T-helper 2 cell treated with Interferon-gamma antibody and Interleukin-4, amounts not matched to agents 5 μg/mL and 100 μg/mL, for 36 hours (primary cell): Measurements from ENCODE around the gene ADAMTS2.

Experiments
- DNase-seq: peaks from one replicate; pipeline ENCODE4 v3.0.0; 2021; ENCODE audit warnings: low spot score
- H3K27ac Mint-ChIP-seq: one replicate; pipeline ENCODE4 v1.8.0; 2021; ENCODE audit warnings: mild to moderate bottlenecking, mixed read lengths
- H3K27me3 Mint-ChIP-seq: one replicate; pipeline ENCODE4 v1.8.0; 2021; ENCODE audit warnings: low read depth, mixed read lengths
- H3K36me3 Mint-ChIP-seq: one replicate; pipeline ENCODE4 v1.8.0; 2021; ENCODE audit warnings: low read depth, mixed read lengths
- H3K4me1 Mint-ChIP-seq: one replicate; pipeline ENCODE4 v1.8.0; 2021; ENCODE audit warnings: low read depth, mixed read lengths
- H3K4me3 Mint-ChIP-seq: one replicate; pipeline ENCODE4 v1.8.0; 2022; ENCODE audit warnings: mild to moderate bottlenecking, moderate library complexity, mixed read lengths
- H3K9me3 Mint-ChIP-seq: one replicate; pipeline ENCODE4 v1.8.0; 2021; ENCODE audit warnings: mixed read lengths

Gene ADAMTS2

GRCh38 chr5:179268399-179268952 is 76.8 kb downstream of the ADAMTS2 start:
- H3K4me1 Mint-ChIP-seq, result no peaks in the 10 kb centered on the region
- H3K4me3 Mint-ChIP-seq, result no peak overlapping the region
- no peak for DNase-seq
- H3K27ac Mint-ChIP-seq, result no peak overlapping the region
- H3K9me3 Mint-ChIP-seq, result no peaks in the 10 kb centered on the region
- H3K36me3 Mint-ChIP-seq, result no peaks in the 10 kb centered on the region
- no peaks in the 10 kb centered on the region for H3K27me3 Mint-ChIP-seq

- Mint-ChIP-seq H3K27ac (no peak overlapping the region), H3K4me1 (no peaks in the 10 kb centered on the region), H3K36me3 (no peaks in the 10 kb centered on the region), H3K27me3 (no peaks in the 10 kb centered on the region), H3K4me3 (no peak overlapping the region), H3K9me3 (no peaks in the 10 kb centered on the region)
- DNase-seq, result no peak
Measured at GRCh38 chr5:179267671-179268083, 77.6 kb downstream of the ADAMTS2 start.

GRCh38 chr5:179267071-179267670 is 78.1 kb downstream of the ADAMTS2 start:
- no peak overlapping the region for H3K27ac Mint-ChIP-seq
- no peak for DNase-seq
- no peaks in the 10 kb centered on the region for H3K4me1 Mint-ChIP-seq
- no peaks in the 10 kb centered on the region for H3K27me3 Mint-ChIP-seq
- H3K9me3 Mint-ChIP-seq, result no peaks in the 10 kb centered on the region
- no peaks in the 10 kb centered on the region for H3K36me3 Mint-ChIP-seq
- H3K4me3 Mint-ChIP-seq, result no peak overlapping the region

GRCh38 chr5:179266291-179267070 is 78.8 kb downstream of the ADAMTS2 start:
- Mint-ChIP-seq H3K4me3 (no peak overlapping the region), H3K36me3 (no peaks in the 10 kb centered on the region), H3K27ac (no peak overlapping the region), H3K4me1 (no peaks in the 10 kb centered on the region), H3K27me3 (no peaks in the 10 kb centered on the region), H3K9me3 (no peaks in the 10 kb centered on the region)
- no peak for DNase-seq

GRCh38 chr5:179265514-179266290 is 79.6 kb downstream of the ADAMTS2 start:
- no peaks in the 10 kb centered on the region for H3K4me1 Mint-ChIP-seq
- no peaks in the 10 kb centered on the region for H3K27me3 Mint-ChIP-seq
- no peaks in the 10 kb centered on the region for H3K36me3 Mint-ChIP-seq
- no peak overlapping the region for H3K27ac Mint-ChIP-seq
- no peak for DNase-seq
- H3K4me3 Mint-ChIP-seq, result no peak overlapping the region
- no peaks in the 10 kb centered on the region for H3K9me3 Mint-ChIP-seq

GRCh38 chr5:179264783-179265513 is 80.3 kb downstream of the ADAMTS2 start:
- Mint-ChIP-seq H3K9me3 (no peaks in the 10 kb centered on the region), H3K4me3 (no peak overlapping the region), H3K27me3 (no peaks in the 10 kb centered on the region), H3K27ac (no peak overlapping the region), H3K36me3 (no peaks in the 10 kb centered on the region), H3K4me1 (no peaks in the 10 kb centered on the region)
- DNase-seq, result no peak

- Mint-ChIP-seq H3K27me3 (no peaks in the 10 kb centered on the region), H3K9me3 (no peaks in the 10 kb centered on the region), H3K36me3 (no peaks in the 10 kb centered on the region), H3K27ac (no peak overlapping the region), H3K4me3 (no peak overlapping the region), H3K4me1 (no peaks in the 10 kb centered on the region)
- DNase-seq, result no peak
Measured at GRCh38 chr5:179264053-179264782, 81.0 kb downstream of the ADAMTS2 start.

- Mint-ChIP-seq H3K4me3 (no peak overlapping the region), H3K9me3 (no peaks in the 10 kb centered on the region), H3K27me3 (no peaks in the 10 kb centered on the region), H3K27ac (no peak overlapping the region), H3K4me1 (no peaks in the 10 kb centered on the region), H3K36me3 (no peaks in the 10 kb centered on the region)
- no peak for DNase-seq
Measured at GRCh38 chr5:179263391-179264052, 81.7 kb downstream of the ADAMTS2 start.

GRCh38 chr5:179262126-179262920 is 82.9 kb downstream of the ADAMTS2 start:
- Mint-ChIP-seq H3K9me3 (no peaks in the 10 kb centered on the region), H3K4me3 (no peak overlapping the region), H3K4me1 (no peaks in the 10 kb centered on the region), H3K27me3 (no peaks in the 10 kb centered on the region), H3K27ac (no peak overlapping the region), H3K36me3 (no peaks in the 10 kb centered on the region)
- DNase-seq, result no peak

- no peak for DNase-seq
- no peak overlapping the region for H3K27ac Mint-ChIP-seq
- H3K9me3 Mint-ChIP-seq, result no peaks in the 10 kb centered on the region
- H3K4me3 Mint-ChIP-seq, result no peak overlapping the region
- H3K36me3 Mint-ChIP-seq, result no peaks in the 10 kb centered on the region
- H3K27me3 Mint-ChIP-seq, result no peaks in the 10 kb centered on the region
- H3K4me1 Mint-ChIP-seq, result no peaks in the 10 kb centered on the region
Measured at GRCh38 chr5:179261301-179262125, 83.7 kb downstream of the ADAMTS2 start.

GRCh38 chr5:179260324-179261070 is 84.8 kb downstream of the ADAMTS2 start:
- H3K4me3 Mint-ChIP-seq, result no peak overlapping the region
- no peaks in the 10 kb centered on the region for H3K27me3 Mint-ChIP-seq
- DNase-seq, result no peak
- no peaks in the 10 kb centered on the region for H3K4me1 Mint-ChIP-seq
- no peaks in the 10 kb centered on the region for H3K9me3 Mint-ChIP-seq
- no peaks in the 10 kb centered on the region for H3K36me3 Mint-ChIP-seq
- no peak overlapping the region for H3K27ac Mint-ChIP-seq
